ENCODE data around the gene PPM1G. TPM values are rescaled to one million over a fixed set of nuclear protein-coding genes. Genes with fewer than 3 reads are reported as not detected.

The PPM1G gene
- total RNA-seq, 2 donors from 2014 or later, result 50.2 to 50.4 TPM

GRCh38 chr2:27375513-27376099 is 33.8 kb downstream of the PPM1G start:
- ATAC-seq (ENCODE audit: insufficient number of reproducible peaks, low FRiP score, low read depth), result no peak
- Histone ChIP-seq H3K27ac (no peak overlapping the region), H3K9me3 (no peaks in the 10 kb centered on the region), H3K4me1 (ENCODE audit: control insufficient read depth in 1 of 2, low read depth in 2 of 2) (peaks cover 15 to 23% of the 10 kb centered on the region in 2 donors), H3K36me3 (peaks cover 48% of the 10 kb centered on the region), H3K27me3 (replicated peaks; ENCODE audit: insufficient read depth) (no peaks in the 10 kb centered on the region), H3K4me3 (no peak overlapping the region)
- no peak for DNase-seq (ENCODE audit: low spot score)
- TF ChIP-seq CTCF (IDR thresholded peaks at IDR 0.05), result no peak

- H3K27ac ChIP-seq, result no peak overlapping the region
- H3K9me3 ChIP-seq, result no peaks in the 10 kb centered on the region
- H3K4me3 ChIP-seq, result no peak overlapping the region
- H3K27me3 ChIP-seq (replicated peaks; ENCODE audit: insufficient read depth), result no peaks in the 10 kb centered on the region
- ATAC-seq (ENCODE audit: insufficient number of reproducible peaks, low FRiP score, low read depth) (no peak), DNase-seq (ENCODE audit: low spot score) (no peak)
- H3K4me1 ChIP-seq (ENCODE audit: control insufficient read depth in 1 of 2, low read depth in 2 of 2), result peaks cover 17 to 23% of the 10 kb centered on the region in 2 donors
- TF ChIP-seq CTCF (IDR thresholded peaks at IDR 0.05), result no peak
- H3K36me3 ChIP-seq, result peaks cover 50% of the 10 kb centered on the region
Observed at GRCh38 chr2:27373567-27373966, 35.8 kb downstream of the PPM1G start.

- TF ChIP-seq CTCF (IDR thresholded peaks at IDR 0.05), result no peak
- no peaks in the 10 kb centered on the region for H3K27me3 ChIP-seq (replicated peaks; ENCODE audit: insufficient read depth)
- peaks cover 18 to 26% of the 10 kb centered on the region in 2 donors for H3K4me1 ChIP-seq (ENCODE audit: control insufficient read depth in 1 of 2, low read depth in 2 of 2)
- no peak overlapping the region for H3K4me3 ChIP-seq
- peaks cover 56% of the 10 kb centered on the region for H3K36me3 ChIP-seq
- DNase-seq (ENCODE audit: low spot score), result no peak
- ATAC-seq (ENCODE audit: insufficient number of reproducible peaks, low FRiP score, low read depth), result no peak
- no peak overlapping the region for H3K27ac ChIP-seq
- H3K9me3 ChIP-seq, result no peaks in the 10 kb centered on the region
Observed at GRCh38 chr2:27372937-27373336, 36.5 kb downstream of the PPM1G start.

- no peaks in the 10 kb centered on the region for H3K27me3 ChIP-seq (replicated peaks; ENCODE audit: insufficient read depth)
- no peaks in the 10 kb centered on the region for H3K9me3 ChIP-seq
- ATAC-seq (ENCODE audit: insufficient number of reproducible peaks, low FRiP score, low read depth), result peak; percentile 2
- DNase-seq (ENCODE audit: low spot score), result no peak
- peak overlapping the region; percentile 88 to 92 for H3K27ac ChIP-seq
- H3K4me1 ChIP-seq (ENCODE audit: control insufficient read depth in 1 of 2, low read depth in 2 of 2), result peaks cover 18 to 26% of the 10 kb centered on the region in 2 donors
- peak overlapping the region; percentile 84 for H3K4me3 ChIP-seq
- no peak for TF ChIP-seq CTCF (IDR thresholded peaks at IDR 0.05)
- peaks cover 58% of the 10 kb centered on the region for H3K36me3 ChIP-seq
Observed at GRCh38 chr2:27370816-27371620, 38.4 kb downstream of the PPM1G start.

GRCh38 chr2:27370026-27370815 is 39.2 kb downstream of the PPM1G start, which contains the start of the genes EIF2B4 and SNX17:
TSS of gene EIF2B4 (minus strand) at chr2:27370338. CDS start at chr2:27370314, 24 bp downstream.
TSS of gene SNX17 (plus strand) at chr2:27370616. CDS start at chr2:27370744, 128 bp downstream.
- no peaks in the 10 kb centered on the region for H3K9me3 ChIP-seq
- H3K36me3 ChIP-seq, result peaks cover 57% of the 10 kb centered on the region

More at GRCh38 chr2:27370026-27370815, 39.2 kb downstream of the PPM1G start, which contains the start of the genes EIF2B4 and SNX17:
- peak; percentile 97 for DNase-seq (ENCODE audit: low spot score)
- Histone ChIP-seq H3K27ac (peak within 1 kb of the TSS; percentile 88 to 92), H3K4me1 (ENCODE audit: control insufficient read depth in 1 of 2, low read depth in 2 of 2) (peaks cover 18 to 26% of the 10 kb centered on the region in 2 donors), H3K4me3 (peak within 1 kb of the TSS; percentile 84), H3K27me3 (replicated peaks; ENCODE audit: insufficient read depth) (no peaks in the 10 kb centered on the region)
- peak; percentile 92 for ATAC-seq (ENCODE audit: insufficient number of reproducible peaks, low FRiP score, low read depth)
- TF ChIP-seq CTCF (IDR thresholded peaks at IDR 0.05), result peak; percentile 50
